Endothelial cell of umbilical vein (primary cell): Measurements from ENCODE around the gene HSPG2. TPM values are rescaled to one million over a fixed set of nuclear protein-coding genes. Genes with fewer than 3 reads are reported as not detected.

ENCODE experiments used
- BruUV-seq: library from RNA; stranded (reverse); fragments of 400-500 nt; replicated peaks from 2 replicates; lab custom pipeline; 2021; lab: Mats Ljungman, UMichigan
- CTCF ChIA-PET: fragments of 300-600, 350-600 bp; sonication (Branson Sonifier 250); formaldehyde crosslinking; loops from one replicate; lab custom pipeline; 2021; ENCODE audit warnings: antibody characterized with exemption, inconsistent platforms; lab: Charles Lee
- POLR2A ChIA-PET: fragments of 300-600, 350-600 bp; sonication (Branson Sonifier 250); formaldehyde crosslinking; loops from one replicate; lab custom pipeline; 2021; ENCODE audit warnings: antibody characterized with exemption, inconsistent platforms; lab: Charles Lee
- DNase-seq: peaks from one replicate; pipeline ENCODE4 v3.0.0-alpha.2; 2011; ENCODE audit warnings: low read depth, low spot score
- FAIRE-seq: peaks from 2 replicates; lab custom pipeline; 2011; peaks lifted over from hg19 to GRCh38; lab: Jason Lieb, UNC
- H2AFZ ChIP-seq: 2 replicates; pipeline ENCODE4 v1.6.0; 2012; ENCODE audit warnings: low read depth, low read length, control low read depth, inconsistent platforms
- H3K27ac ChIP-seq: 2 replicates; pipeline ENCODE4 v1.5.1; 2011; ENCODE audit warnings: low read depth, mild to moderate bottlenecking, control low read depth, low read length, moderate library complexity; ENCODE audit not compliant: insufficient read depth
- H3K27me3 ChIP-seq, 2 experiments: 2 replicates each; pipeline versions ENCODE4 v1.6.0 to v1.6.1; 2011; ENCODE audit warnings: low read length in 2 of 2, mixed read lengths in 1 of 2; ENCODE audit not compliant: control insufficient read depth in 2 of 2, insufficient read depth in 2 of 2
- H3K36me3 ChIP-seq, 2 experiments: 2 replicates in 1 of 2; 3 replicates in 1 of 2; pipeline ENCODE4 v1.5.1; 2011; ENCODE audit warnings: low read length in 2 of 2, mild to moderate bottlenecking in 1 of 2, moderate library complexity in 1 of 2; ENCODE audit not compliant: control insufficient read depth in 2 of 2, insufficient read depth in 2 of 2; ENCODE audit errors: extremely low read depth in 1 of 2
- H3K4me1 ChIP-seq: 3 replicates; pipeline ENCODE4 v1.5.1; 2011; ENCODE audit warnings: mild to moderate bottlenecking, low read length; ENCODE audit not compliant: control insufficient read depth, insufficient read depth; ENCODE audit errors: extremely low read depth
- H3K4me2 ChIP-seq: 2 replicates; pipeline ENCODE4 v1.6.1; 2011; ENCODE audit warnings: low read length, control low read depth, mixed read lengths; ENCODE audit not compliant: insufficient read depth
- H3K4me3 ChIP-seq, 3 experiments: fragments of 200-600 bp in 1 of 3; sonication (generic), shearing (Covaris generic) in 1 of 3; replicated peaks in 1 of 3; 2 replicates each; pipeline ENCODE4 v1.5.1; 2011 to 2016; ENCODE audit warnings: control low read depth in 3 of 3, low read length in 3 of 3, mild to moderate bottlenecking in 2 of 3, inconsistent platforms in 1 of 3, low read depth in 1 of 3, moderate library complexity in 1 of 3; ENCODE audit not compliant: insufficient read depth in 1 of 3
- H3K79me2 ChIP-seq: 2 replicates; pipeline ENCODE4 v1.6.0; 2012; ENCODE audit warnings: low read length, inconsistent platforms; ENCODE audit not compliant: control insufficient read depth, insufficient read depth
- H3K9ac ChIP-seq: replicated peaks from 2 replicates; pipeline ENCODE3; 2011; ENCODE audit warnings: low read length, control low read depth; ENCODE audit not compliant: insufficient read depth; ENCODE audit errors: extremely low read depth
- H3K9me1 ChIP-seq: replicated peaks from 3 replicates; pipeline ENCODE4 v1.6.0; 2011; ENCODE audit warnings: mild to moderate bottlenecking, low read length; ENCODE audit not compliant: control insufficient read depth, insufficient read depth; ENCODE audit errors: extremely low read depth
- H3K9me3 ChIP-seq: replicated peaks from 2 replicates; pipeline ENCODE4 v1.5.1; 2012; ENCODE audit warnings: low read length, inconsistent platforms; ENCODE audit not compliant: control insufficient read depth, insufficient read depth
- H4K20me1 ChIP-seq: replicated peaks from 2 replicates; pipeline ENCODE3; 2011; ENCODE audit warnings: mild to moderate bottlenecking, low read length; ENCODE audit not compliant: control insufficient read depth, insufficient read depth; ENCODE audit errors: extremely low read depth
- FOS ChIP-seq: IDR thresholded peaks from 2 replicates; pipeline ENCODE4 v1.6.1; 2011; ENCODE audit warnings: mild to moderate bottlenecking, low read length, moderate library complexity, borderline replicate concordance; ENCODE audit not compliant: insufficient read depth
- GATA2 ChIP-seq: IDR thresholded peaks from 2 replicates; pipeline ENCODE4 v1.7.0; 2011; ENCODE audit warnings: low read depth, mild to moderate bottlenecking, moderate library complexity, mixed read lengths, low read length; ENCODE audit not compliant: insufficient read length, insufficient read depth
- JUN ChIP-seq: IDR thresholded peaks from 2 replicates; pipeline ENCODE4 v1.6.1; 2011; ENCODE audit warnings: borderline replicate concordance, low read depth; ENCODE audit not compliant: insufficient read length, insufficient read depth
- MYC ChIP-seq: IDR thresholded peaks from one replicate; pipeline ENCODE4 v1.6.1; 2011; ENCODE audit warnings: mild to moderate bottlenecking, low read depth, low read length
- POLR2A ChIP-seq: IDR thresholded peaks from 2 replicates; pipeline ENCODE4 v1.6.1; 2012; ENCODE audit warnings: low read depth, mild to moderate bottlenecking, control low read depth, low read length
- POLR2AphosphoS5 ChIP-seq: IDR thresholded peaks from 2 replicates; pipeline ENCODE4 v1.6.1; 2012; ENCODE audit warnings: low read depth, mild to moderate bottlenecking, control low read depth, low read length, moderate library complexity; ENCODE audit not compliant: insufficient read depth
- dilution Hi-C: fragments of 300-500 bp; cut with MboI; formaldehyde crosslinking; loops from one replicate; pipeline ENCODE4 v1.15.0; 2019; ENCODE audit warnings: low sequenced_read_pairs; ENCODE audit not compliant: extremely low pct_ligation_motif_present
- intact Hi-C: fragments of 100-400 bp; cut with micrococcal nuclease; formaldehyde crosslinking; loops from one replicate; pipeline ENCODE4 v1.10.0; 2022
- polyA plus RNA-seq, 4 experiments: library from polyadenylated mRNA; depleted of rRNA in 3 of 4; stranded (reverse) in 3 of 4; unstranded in 1 of 4; fragments of >200 nt; gene quantifications; 2 replicates each; pipeline versions ENCODE4 v1.2.1 to v1.2.3, GENCODE V29; 2011 to 2012; ENCODE audit warnings: missing spikeins in 1 of 4
- total RNA-seq: library from RNA; stranded (reverse); gene quantifications from 2 replicates; pipeline ENCODE4 v1.2.3, GENCODE V29; 2021
- TF ChIP-seq, protein P1 (sequence below): IDR thresholded peaks from 2 replicates; pipeline ENCODE4 v1.6.1; 2011; ENCODE audit not compliant: insufficient read depth, insufficient read length
- TF ChIP-seq, protein P2 (sequence below), 2 donors: IDR thresholded peaks; 1 replicate in 1 of 2; 2 replicates in 1 of 2; pipeline ENCODE4 v1.5.1; 2011; ENCODE audit warnings: low read length in 2 of 2, mild to moderate bottlenecking in 2 of 2, moderate library complexity in 2 of 2, control low read depth in 1 of 2, inconsistent platforms in 1 of 2, low read depth in 1 of 2; ENCODE audit not compliant: insufficient read depth in 1 of 2; ENCODE audit errors: extremely low read depth in 1 of 2

HSPG2 gene
- total and polyA plus RNA-seq, 2 donors (not counting 3 experiments of a cell fraction or from before 2014, with no cell fraction given), result 734 to 3,499 TPM

DNA sequence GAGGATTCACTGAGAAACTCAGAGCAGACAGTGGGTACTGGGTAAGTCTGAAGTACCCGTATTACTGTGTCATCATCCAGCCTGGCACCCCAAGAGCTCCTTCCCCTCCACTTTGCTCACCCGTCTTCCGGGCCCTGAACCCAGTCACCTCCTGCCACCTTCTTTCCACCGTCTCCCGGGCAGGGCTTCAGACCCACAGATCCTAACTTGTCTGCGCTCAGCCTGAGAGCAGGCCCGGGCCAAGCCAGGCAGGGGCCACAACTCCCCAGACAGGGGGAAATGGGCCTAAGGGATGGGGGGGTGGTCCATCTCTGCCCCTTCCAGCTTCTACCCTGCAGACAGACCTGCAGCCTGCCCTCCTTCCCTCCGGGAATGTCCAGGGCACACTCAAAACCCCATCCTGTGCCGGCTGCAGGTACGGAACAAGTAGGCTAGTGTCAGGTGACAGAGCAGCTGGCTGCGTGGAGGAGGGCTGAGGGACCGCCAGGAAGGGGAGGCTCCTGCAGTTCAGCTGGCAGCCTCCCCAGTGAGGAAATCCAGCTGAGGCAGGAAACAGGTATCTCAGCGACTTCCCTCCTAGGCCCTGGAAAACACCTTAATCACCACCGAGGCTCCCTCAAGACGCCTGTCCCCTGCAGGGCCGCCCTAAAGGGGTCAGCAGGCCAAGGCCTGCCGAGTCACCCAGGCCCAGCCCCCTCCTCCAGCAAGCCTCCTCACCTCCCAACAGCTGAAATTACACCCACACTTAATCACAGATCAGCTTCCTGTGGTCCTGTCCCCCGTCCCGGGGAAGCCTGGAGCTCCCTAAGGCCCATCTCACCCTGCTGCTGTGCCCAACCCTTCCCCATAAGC lies 3.5 kb downstream of the HSPG2 start:
- ChIA-PET POLR2A (interaction anchor here (1.0 to 2.1 kb wide), 3 partner anchors 9 to 24 kb away, joined by 3 to 8 read pairs (median 5); no protein-coding TSS in a partner anchor), CTCF (interaction anchor here (1.2 to 10.8 kb wide), 3 partner anchors 9 to 483 kb away, joined by 3 to 95 read pairs (median 5); no protein-coding TSS in a partner anchor)
- FAIRE-seq (peak; percentile 89), DNase-seq (peak; percentile 86)
- no peaks in the 10 kb centered on the region for H3K9me1 ChIP-seq
- peaks cover 60% of the 10 kb centered on the region for H3K4me1 ChIP-seq
- H3K27ac ChIP-seq, result peak overlapping the region; percentile 81
- TF ChIP-seq POLR2AphosphoS5, result peak; percentile 80
- no peak for TF ChIP-seq MYC
- TF ChIP-seq, protein P1, sequence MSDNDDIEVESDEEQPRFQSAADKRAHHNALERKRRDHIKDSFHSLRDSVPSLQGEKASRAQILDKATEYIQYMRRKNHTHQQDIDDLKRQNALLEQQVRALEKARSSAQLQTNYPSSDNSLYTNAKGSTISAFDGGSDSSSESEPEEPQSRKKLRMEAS, result no peak
- TF ChIP-seq POLR2A, result peak; percentile 64
- peak; percentile 9 for TF ChIP-seq GATA2
- peak; percentile 19 for TF ChIP-seq FOS
- TF ChIP-seq, protein P2, sequence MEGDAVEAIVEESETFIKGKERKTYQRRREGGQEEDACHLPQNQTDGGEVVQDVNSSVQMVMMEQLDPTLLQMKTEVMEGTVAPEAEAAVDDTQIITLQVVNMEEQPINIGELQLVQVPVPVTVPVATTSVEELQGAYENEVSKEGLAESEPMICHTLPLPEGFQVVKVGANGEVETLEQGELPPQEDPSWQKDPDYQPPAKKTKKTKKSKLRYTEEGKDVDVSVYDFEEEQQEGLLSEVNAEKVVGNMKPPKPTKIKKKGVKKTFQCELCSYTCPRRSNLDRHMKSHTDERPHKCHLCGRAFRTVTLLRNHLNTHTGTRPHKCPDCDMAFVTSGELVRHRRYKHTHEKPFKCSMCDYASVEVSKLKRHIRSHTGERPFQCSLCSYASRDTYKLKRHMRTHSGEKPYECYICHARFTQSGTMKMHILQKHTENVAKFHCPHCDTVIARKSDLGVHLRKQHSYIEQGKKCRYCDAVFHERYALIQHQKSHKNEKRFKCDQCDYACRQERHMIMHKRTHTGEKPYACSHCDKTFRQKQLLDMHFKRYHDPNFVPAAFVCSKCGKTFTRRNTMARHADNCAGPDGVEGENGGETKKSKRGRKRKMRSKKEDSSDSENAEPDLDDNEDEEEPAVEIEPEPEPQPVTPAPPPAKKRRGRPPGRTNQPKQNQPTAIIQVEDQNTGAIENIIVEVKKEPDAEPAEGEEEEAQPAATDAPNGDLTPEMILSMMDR (IDR thresholded peaks at IDR 0.05; ENCODE audit: extremely low read depth in 1 of 2, insufficient read depth in 1 of 2, low read depth in 1 of 2, low read length in 2 of 2), result no peak
- TF ChIP-seq JUN, result no peak
- H4K20me1 ChIP-seq, result no peaks in the 10 kb centered on the region
- no peaks in the 10 kb centered on the region for H3K9me3 ChIP-seq
- intact Hi-C loops (loop anchor here (1.0 kb wide), 2 partner anchors 31 to 33 kb away; no protein-coding TSS in a partner anchor), dilution Hi-C loops (no loop called here)
- no peak overlapping the region for H2AFZ ChIP-seq
- no TSS peak for BruUV-seq
- no peaks in the 10 kb centered on the region for H3K27me3 ChIP-seq
- peaks cover 18 to 26% of the 10 kb centered on the region in 2 experiments for H3K36me3 ChIP-seq
- peaks cover 85% of the 10 kb centered on the region for H3K79me2 ChIP-seq
- H3K4me2 ChIP-seq, result peak overlapping the region; percentile 74
- peak overlapping the region; percentile 94 for H3K9ac ChIP-seq
- peak overlapping the region; percentile 14 to 88 (median 71) for H3K4me3 ChIP-seq
